IPS DF 19.7 (cell line): ENCODE results near the gene DSCAML1.

Source experiments
- DNase-seq: peaks from one replicate; pipeline ENCODE4 v3.0.0-alpha.2; 2013; ENCODE audit warnings: low read depth, low spot score

Gene DSCAML1

DNA sequence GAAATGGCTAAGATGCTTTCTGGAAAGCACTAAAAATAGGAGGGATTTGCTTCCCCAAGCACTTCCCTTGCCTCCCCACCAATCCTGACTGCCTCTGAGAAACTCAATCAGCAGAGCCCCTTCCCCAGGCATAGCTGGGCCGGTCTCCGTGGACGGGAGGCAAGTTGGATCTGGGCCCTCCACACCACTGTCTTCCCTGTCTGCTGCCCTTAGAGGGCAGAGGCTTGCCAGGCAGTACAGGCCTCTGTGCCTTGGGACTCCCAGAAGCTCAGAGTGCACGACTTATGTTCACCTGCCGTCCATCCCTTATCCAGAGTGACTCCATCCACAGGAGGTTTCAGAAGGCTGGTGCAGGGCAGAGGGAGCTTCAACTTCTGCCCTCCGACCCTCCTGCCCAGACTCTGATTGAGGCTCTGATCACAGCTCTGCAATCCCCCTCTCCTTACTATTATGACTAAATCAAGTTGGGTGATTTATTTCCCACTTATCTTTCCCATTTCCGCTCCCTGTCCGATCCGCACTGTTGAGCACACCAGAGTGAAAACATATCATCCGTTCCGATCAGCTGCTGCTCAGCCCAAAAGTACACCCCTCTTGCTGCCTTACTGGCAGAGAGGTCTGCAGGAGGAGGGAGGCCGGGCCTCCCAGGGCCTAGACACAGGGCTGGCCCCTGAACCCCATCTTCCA, 71.8 kb downstream of the DSCAML1 start:
- DNase-seq = no peak

GRCh38 chr11:117724621-117725020, 72.4 kb downstream of the DSCAML1 start:
- no peak for DNase-seq

DNA sequence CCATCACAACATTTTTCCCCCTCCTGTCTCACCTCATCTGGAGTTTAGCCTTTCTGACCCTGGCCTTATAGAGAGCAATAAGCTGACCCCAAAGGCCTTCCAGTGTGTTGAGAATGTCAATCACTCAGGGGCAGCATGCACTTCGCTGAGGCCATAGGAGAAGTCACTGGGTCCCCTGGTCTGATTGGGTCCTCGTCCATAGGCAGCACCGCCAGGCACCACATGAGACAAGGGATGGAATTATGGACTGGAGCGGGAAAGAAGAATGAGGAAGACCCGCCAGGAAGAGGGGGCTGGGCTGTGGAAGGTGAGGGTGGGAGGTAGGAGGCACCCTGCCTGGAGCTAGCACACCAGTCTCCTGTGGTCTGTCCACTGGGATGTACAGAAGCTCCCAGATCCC, 72.9 kb downstream of the DSCAML1 start:
- DNase-seq = no peak

DNA sequence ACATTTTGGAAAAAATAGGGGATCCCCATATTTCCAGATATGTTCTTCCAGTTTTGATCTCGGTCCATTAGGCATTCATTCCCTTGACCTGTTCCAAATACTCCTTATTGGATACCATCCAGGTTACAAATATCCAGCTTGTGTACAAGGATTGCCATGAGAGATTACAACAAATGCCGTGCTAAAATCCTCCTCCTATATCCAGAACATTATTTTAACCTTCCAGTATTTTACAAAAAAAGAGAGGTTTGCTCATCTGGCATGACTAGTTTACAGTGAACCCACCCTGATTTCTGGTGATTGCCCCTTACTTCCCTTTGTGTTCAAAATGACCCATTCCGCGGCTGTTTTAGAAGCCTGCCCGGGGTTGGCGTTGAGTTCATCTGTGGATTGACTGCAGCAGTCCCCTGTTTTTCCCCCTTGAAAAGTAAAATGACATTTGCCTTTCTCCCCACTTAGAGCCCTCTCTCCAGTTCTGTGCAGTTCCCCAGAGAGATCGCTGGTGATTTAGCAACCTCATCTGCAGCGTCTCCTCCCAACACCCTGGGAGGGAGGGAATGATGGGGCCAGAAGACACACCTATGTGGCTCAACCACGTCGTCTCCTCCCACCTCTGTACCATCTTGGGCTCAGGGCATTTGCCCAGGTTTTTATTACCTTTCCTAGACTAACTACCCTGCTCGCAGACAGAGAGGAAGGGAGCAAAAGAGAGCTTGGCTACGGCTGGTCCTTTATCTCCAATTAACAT, 73.6 kb downstream of the DSCAML1 start:
- no peak for DNase-seq

GRCh38 chr11:117722082-117722481, 74.9 kb downstream of the DSCAML1 start:
- no peak for DNase-seq

DNA sequence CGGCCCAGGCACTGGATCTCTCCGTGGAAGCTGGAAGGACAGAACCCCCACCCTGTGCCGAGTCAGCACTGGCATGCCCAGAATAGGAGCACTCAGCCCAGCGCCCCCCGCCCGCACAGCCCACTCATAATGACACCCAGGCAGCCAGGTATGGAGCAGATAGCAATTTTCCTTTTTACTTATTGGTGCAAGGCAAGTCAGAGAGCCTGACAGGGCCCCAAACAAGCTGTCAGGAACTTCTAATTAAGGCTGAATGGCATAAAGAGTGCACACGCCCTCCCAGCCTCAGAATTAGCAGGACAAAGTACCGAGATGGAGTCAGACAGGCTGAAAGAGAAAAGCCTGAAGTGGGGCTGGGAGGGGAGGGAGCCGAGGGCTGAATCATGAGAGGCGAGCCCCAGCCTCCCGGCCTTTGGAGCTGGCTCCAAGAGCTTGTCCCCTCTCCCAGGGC, 76.9 kb downstream of the DSCAML1 start:
- DNase-seq = no peak

- DNase-seq = no peak
Measured at GRCh38 chr11:117719480-117719879, 77.5 kb downstream of the DSCAML1 start.

GRCh38 chr11:117717485-117718314, 79.3 kb downstream of the DSCAML1 start:
- no peak for DNase-seq

GRCh38 chr11:117716521-117717440, 80.2 kb downstream of the DSCAML1 start:
- DNase-seq = no peak

GRCh38 chr11:117715801-117716200, 81.2 kb downstream of the DSCAML1 start:
- DNase-seq = no peak

DNA sequence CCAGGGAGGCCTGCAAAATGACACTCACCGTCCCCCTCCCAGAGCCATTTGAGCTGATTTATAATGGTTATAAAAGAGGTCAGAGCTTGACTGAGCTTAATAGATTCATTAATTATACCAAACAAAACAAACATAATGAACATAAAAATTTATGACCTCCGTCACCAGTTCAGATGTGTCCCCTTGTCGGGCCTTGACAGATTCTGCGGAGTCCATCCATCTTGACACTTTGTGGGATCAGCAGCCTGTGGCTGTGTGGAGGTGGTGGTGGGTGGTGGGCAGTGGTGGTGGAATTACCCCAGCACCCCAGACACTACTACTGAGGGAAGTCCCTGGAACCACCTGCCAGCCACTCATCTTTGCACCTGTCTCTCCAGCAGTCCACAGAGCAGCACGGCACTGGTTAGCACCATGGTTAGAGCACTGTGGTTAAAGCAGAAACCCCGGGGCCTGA, 83.5 kb downstream of the DSCAML1 start:
- no peak for DNase-seq

DNA sequence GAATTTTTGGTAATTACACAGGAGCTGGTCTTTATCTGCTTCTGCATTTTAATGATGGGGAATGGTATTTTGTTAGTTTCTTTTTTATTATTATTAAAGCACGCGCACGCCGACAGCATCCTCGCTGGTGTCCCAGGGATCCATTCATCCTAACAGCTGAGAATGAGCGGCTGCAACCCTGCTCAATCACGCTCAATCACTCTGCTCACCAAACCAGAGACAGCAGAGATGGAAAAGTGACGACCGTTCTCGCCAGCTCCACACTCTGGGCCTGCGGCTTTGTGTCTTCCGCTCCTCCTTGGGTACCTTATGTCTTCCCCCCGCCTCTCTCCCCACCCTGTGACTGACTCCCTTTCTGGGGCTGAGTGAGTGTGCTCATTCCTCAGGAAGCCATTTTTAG, 84.5 kb downstream of the DSCAML1 start:
- no peak for DNase-seq

DNA sequence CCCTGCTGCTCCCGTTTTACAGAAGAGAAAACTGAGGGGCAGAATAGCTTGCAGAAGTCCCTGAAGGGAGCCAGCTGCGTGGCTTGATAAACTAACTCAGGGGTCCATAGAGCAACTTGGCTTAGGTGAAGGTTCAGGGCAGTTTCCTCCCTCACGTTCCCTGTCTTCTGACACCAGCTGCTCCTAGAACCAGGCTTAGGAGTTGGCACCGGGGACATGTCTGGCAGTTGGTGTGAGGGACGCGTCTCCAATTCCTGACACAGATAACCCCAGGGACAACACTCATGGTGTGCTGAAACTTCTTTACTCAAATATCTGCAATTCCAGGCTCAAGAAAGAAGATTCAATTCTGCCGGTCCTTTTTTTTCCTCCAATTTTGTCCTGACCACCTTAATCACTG, 85.7 kb downstream of the DSCAML1 start:
- DNase-seq = no peak

- DNase-seq = no peak
Measured at GRCh38 chr11:117710211-117710610, 86.8 kb downstream of the DSCAML1 start.

DNA sequence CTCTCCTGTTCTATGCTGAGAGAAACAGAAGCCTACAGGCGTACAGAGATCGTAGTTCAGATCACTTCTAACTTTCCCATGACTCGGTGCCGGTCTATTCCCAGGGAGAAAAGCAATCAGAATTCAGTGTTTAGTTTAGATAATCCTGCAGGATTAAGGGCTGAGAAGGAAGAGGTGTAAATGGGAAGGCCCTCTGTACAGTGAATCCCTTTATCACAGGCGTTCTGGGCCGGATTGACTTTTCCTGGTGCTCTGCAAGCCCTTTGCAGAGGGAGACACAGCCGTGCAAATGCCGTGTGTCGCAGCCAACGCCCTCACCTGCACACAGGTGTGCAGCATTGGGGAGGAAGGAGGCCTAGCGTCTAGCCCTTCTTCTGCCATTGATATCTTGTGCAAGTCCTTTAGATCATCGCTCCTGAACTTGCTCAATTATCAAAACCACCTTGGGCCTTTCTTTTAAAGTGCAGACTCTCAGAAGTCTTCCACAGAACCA, 90.6 kb downstream of the DSCAML1 start:
- no peak for DNase-seq

DNA sequence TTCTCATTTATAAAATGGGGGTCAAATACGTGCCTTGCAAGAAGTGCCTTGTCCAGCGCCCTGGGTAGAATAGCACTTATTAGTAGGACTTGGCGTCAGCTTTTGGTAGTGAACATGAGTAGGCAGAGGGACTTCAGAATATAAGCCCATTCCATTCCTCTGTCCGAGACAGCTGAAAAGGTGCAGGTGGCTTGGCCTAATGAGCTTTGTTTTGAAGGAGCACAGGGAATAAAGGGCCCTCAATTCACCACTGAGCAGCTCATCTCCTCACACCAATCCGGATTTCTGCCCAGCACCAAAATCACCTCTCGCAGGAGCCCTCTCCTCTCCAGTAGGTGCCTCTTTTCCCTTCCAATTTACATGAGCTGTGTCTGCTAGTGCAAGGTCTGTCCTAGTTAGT, 91.2 kb downstream of the DSCAML1 start:
- no peak for DNase-seq

- no peak for DNase-seq
Measured at GRCh38 chr11:117704395-117705100, 92.5 kb downstream of the DSCAML1 start.

GRCh38 chr11:117702946-117703598, 93.9 kb downstream of the DSCAML1 start:
- no peak for DNase-seq

DNA sequence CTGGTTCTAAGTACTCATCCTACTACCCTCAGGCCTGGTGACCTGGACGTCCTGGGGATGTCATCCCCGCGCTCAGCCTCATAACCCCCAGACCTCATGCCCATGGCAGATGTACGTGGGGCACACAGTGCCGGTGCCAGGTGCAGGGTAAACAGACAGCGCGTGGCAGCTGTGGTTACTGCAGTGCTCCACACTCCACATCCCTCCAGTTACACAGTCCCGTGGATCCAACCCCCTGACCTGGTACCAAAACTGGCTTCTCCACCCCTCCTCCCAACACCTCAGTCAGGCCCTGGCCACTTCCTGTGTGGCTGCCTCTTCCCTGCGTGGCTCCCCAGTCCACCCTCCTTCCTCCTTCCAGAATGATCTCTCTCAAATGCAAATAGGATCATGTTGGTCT, 95.2 kb downstream of the DSCAML1 start:
- DNase-seq = no peak

DNA sequence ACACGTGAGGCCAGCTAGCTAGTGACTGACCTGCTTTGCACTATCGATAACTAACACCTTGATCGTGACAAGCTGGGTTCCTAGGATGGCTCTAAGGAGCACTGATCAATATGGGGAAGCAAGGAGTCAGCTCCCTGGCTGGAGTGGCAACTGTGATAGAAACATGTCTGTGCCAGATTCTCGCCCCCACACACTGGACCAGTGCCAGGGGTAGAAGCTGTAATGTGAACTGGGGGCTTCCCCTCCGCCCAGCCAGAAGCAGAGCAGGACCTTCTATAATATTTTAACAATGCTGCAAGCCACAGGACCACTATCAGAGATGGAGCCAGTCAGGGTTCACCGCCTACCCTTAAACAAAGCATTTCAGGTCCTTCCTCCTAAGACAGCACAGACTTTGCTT, 96.5 kb downstream of the DSCAML1 start:
- no peak for DNase-seq
